Vagina (tissue), 2 donors: ENCODE data around the gene RASD1.

ENCODE experiments used
- POLR2A ChIP-seq, 2 donors: fragments of 450-650 bp; IDR thresholded peaks; one replicate each; pipeline ENCODE4 v1.6.1; 2017; ENCODE audit warnings: antibody characterized with exemption in 2 of 2, mild to moderate bottlenecking in 2 of 2, moderate library complexity in 2 of 2
- POLR2AphosphoS5 ChIP-seq, 2 donors: sonication (generic); formaldehyde crosslinking; IDR thresholded peaks; one replicate each; pipeline ENCODE4 v1.9.0; 2017; ENCODE audit warnings: antibody characterized with exemption in 2 of 2, mild to moderate bottlenecking in 2 of 2, low read depth in 1 of 2; ENCODE audit not compliant: insufficient read depth in 1 of 2
- TF ChIP-seq, protein P1 (sequence below), 3 experiments: fragments of 450-650 bp in 2 of 3; fragments of 200-600 bp in 1 of 3; sonication (generic) in 1 of 3; IDR thresholded peaks; one replicate each; pipeline ENCODE4 v1.5.1; 2017 to 2019; ENCODE audit warnings: antibody characterized with exemption in 3 of 3, mild to moderate bottlenecking in 2 of 3, moderate library complexity in 2 of 3

DNA sequence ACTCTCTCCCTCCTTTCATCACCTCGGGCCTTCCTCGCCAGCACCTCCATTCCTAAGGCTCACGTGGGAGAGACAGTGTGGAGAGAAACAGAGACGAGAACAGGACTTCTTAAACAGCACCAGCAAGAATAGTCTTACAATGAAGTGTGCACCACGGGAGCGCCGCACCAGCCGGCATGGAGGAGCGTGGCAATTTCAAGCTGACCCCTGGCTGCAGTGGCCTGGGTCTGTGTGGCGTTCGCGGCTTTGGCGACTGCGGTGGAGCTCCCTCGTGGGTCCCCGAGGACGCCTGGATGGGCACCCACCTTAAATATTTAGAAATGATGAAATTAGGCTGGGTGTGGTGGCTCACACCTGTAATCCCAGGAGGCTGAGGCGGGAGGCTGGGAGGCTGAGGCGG lies 39.9 kb downstream of the RASD1 start:
- no peak for TF ChIP-seq POLR2A (IDR thresholded peaks at IDR 0.05)
- TF ChIP-seq POLR2AphosphoS5 (IDR thresholded peaks at IDR 0.05; ENCODE audit: insufficient read depth in 1 of 2, low read depth in 1 of 2): no peak
- TF ChIP-seq, protein P1, sequence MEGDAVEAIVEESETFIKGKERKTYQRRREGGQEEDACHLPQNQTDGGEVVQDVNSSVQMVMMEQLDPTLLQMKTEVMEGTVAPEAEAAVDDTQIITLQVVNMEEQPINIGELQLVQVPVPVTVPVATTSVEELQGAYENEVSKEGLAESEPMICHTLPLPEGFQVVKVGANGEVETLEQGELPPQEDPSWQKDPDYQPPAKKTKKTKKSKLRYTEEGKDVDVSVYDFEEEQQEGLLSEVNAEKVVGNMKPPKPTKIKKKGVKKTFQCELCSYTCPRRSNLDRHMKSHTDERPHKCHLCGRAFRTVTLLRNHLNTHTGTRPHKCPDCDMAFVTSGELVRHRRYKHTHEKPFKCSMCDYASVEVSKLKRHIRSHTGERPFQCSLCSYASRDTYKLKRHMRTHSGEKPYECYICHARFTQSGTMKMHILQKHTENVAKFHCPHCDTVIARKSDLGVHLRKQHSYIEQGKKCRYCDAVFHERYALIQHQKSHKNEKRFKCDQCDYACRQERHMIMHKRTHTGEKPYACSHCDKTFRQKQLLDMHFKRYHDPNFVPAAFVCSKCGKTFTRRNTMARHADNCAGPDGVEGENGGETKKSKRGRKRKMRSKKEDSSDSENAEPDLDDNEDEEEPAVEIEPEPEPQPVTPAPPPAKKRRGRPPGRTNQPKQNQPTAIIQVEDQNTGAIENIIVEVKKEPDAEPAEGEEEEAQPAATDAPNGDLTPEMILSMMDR (IDR thresholded peaks at IDR 0.05): no peak
